ENCODE measurements around the gene HLA-DQB1.

- TF ChIP-seq CTCF (conservative IDR thresholded peaks at IDR 0.05) (no peak), EZH2 (IDR thresholded peaks at IDR 0.05; ENCODE audit: low read depth) (no peak)
These were observed 6.4 kb downstream of the HLA-DQB1 start for GRCh38 chr6:32659856-32660595.
